WERI-Rb-1 (cell line): ENCODE data around the gene DIAPH2.

Experiments
- DNase-seq: peaks from one replicate; pipeline ENCODE4 v3.0.0-alpha.2; 2020
- H3K27ac ChIP-seq: fragments of 250-450 bp; sonication (Bioruptor Pico); 2 replicates; pipeline ENCODE4 v1.5.1; 2020; ENCODE audit warnings: mild to moderate bottlenecking, moderate library complexity
- H3K27me3 ChIP-seq: fragments of 250-450 bp; sonication (Bioruptor Pico); 2 replicates; pipeline ENCODE4 v1.5.1; 2021; ENCODE audit warnings: mild to moderate bottlenecking, low read depth, moderate library complexity; ENCODE audit not compliant: insufficient read depth, severe bottlenecking
- H3K36me3 ChIP-seq: fragments of 250-450 bp; sonication (Bioruptor Pico); 2 replicates; pipeline ENCODE4 v1.5.1; 2020; ENCODE audit warnings: mild to moderate bottlenecking, moderate library complexity
- H3K4me3 ChIP-seq: 2 replicates; pipeline ENCODE4 v1.5.1; 2011; ENCODE audit warnings: low read depth, mild to moderate bottlenecking, control low read depth, low read length
- H3K9me3 ChIP-seq: fragments of 250-450 bp; sonication (Bioruptor Pico); 2 replicates; pipeline ENCODE4 v1.5.1; 2021; ENCODE audit warnings: mild to moderate bottlenecking, moderate library complexity; ENCODE audit not compliant: severe bottlenecking
- CTCF ChIP-seq: IDR thresholded peaks from 2 replicates; pipeline ENCODE4 v1.5.1; 2011; ENCODE audit warnings: low read depth, mild to moderate bottlenecking, control low read depth, inconsistent platforms, low read length

The DIAPH2 gene

GRCh38 chrX:97224148-97224547 is 539.5 kb downstream of the DIAPH2 start:
- TF ChIP-seq CTCF, result no peak
- H3K4me3 ChIP-seq, result no peak overlapping the region
- DNase-seq, result no peak
- peaks cover 4% of the 10 kb centered on the region for H3K27me3 ChIP-seq
- H3K36me3 ChIP-seq, result no peaks in the 10 kb centered on the region
- no peak overlapping the region for H3K27ac ChIP-seq
- H3K9me3 ChIP-seq, result no peaks in the 10 kb centered on the region

GRCh38 chrX:97229318-97229717 is 544.7 kb downstream of the DIAPH2 start:
- TF ChIP-seq CTCF, result no peak
- Histone ChIP-seq H3K36me3 (no peaks in the 10 kb centered on the region), H3K4me3 (no peak overlapping the region), H3K27ac (no peak overlapping the region), H3K9me3 (no peaks in the 10 kb centered on the region), H3K27me3 (no peaks in the 10 kb centered on the region)
- no peak for DNase-seq

- Histone ChIP-seq H3K27ac (no peak overlapping the region), H3K27me3 (no peaks in the 10 kb centered on the region), H3K9me3 (no peaks in the 10 kb centered on the region), H3K36me3 (no peaks in the 10 kb centered on the region), H3K4me3 (no peak overlapping the region)
- TF ChIP-seq CTCF, result no peak
- no peak for DNase-seq
Observed at GRCh38 chrX:97230948-97231347, 546.3 kb downstream of the DIAPH2 start.

- Histone ChIP-seq H3K27me3 (no peaks in the 10 kb centered on the region), H3K4me3 (no peak overlapping the region), H3K36me3 (no peaks in the 10 kb centered on the region), H3K9me3 (no peaks in the 10 kb centered on the region), H3K27ac (no peak overlapping the region)
- no peak for DNase-seq
- no peak for TF ChIP-seq CTCF
Observed at GRCh38 chrX:97234471-97235081, 549.9 kb downstream of the DIAPH2 start.

- Histone ChIP-seq H3K4me3 (no peak overlapping the region), H3K27me3 (peaks cover 9% of the 10 kb centered on the region), H3K9me3 (no peaks in the 10 kb centered on the region), H3K36me3 (no peaks in the 10 kb centered on the region), H3K27ac (no peak overlapping the region)
- no peak for TF ChIP-seq CTCF
- no peak for DNase-seq
Observed at GRCh38 chrX:97238632-97239031, 554.0 kb downstream of the DIAPH2 start.

- H3K27ac ChIP-seq, result no peak overlapping the region
Observed at GRCh38 chrX:97252111-97252510, 567.5 kb downstream of the DIAPH2 start.

More at GRCh38 chrX:97252111-97252510, 567.5 kb downstream of the DIAPH2 start:
- H3K4me3 ChIP-seq, result no peak overlapping the region
- no peak for TF ChIP-seq CTCF
- peaks cover under 1% of the 10 kb centered on the region for H3K27me3 ChIP-seq
- no peaks in the 10 kb centered on the region for H3K36me3 ChIP-seq
- H3K9me3 ChIP-seq, result no peaks in the 10 kb centered on the region
- no peak for DNase-seq
